ENCODE results near the gene SETD5. TPM values are rescaled to one million over a fixed set of nuclear protein-coding genes. Genes with fewer than 3 reads are reported as not detected.

Gene SETD5
- total RNA-seq, 1 experiment from 2014 or later = 279 TPM

- no peak for TF ChIP-seq GTF2I (CRISPR knock-in tag; conservative IDR thresholded peaks at IDR 0.05)
- no peak for TF ChIP-seq NFE2L1 (CRISPR knock-in tag; IDR thresholded peaks at IDR 0.05)
- no peak for TF ChIP-seq ZNF416 (CRISPR knock-in tag; IDR thresholded peaks at IDR 0.05)
- no peak for TF ChIP-seq ELF4 (CRISPR knock-in tag; IDR thresholded peaks at IDR 0.05; ENCODE audit: low read depth)
- no peak for TF ChIP-seq MYBL2 (CRISPR knock-in tag; IDR thresholded peaks at IDR 0.05)
These were observed 9.6 kb downstream of the SETD5 start (continued) for GRCh38 chr3:9406856-9407626.

- DNase-seq (ENCODE audit: low spot score) (no peak), ATAC-seq (no peak)
- ChIA-PET CTCF (interaction anchor here (0.6 to 1.0 kb wide), 2 partner anchors 48 to 238 kb away, joined by 3 to 6 read pairs; no protein-coding TSS in a partner anchor), POLR2A (interaction anchor here (1.0 to 2.8 kb wide), 2 partner anchors 8 to 11 kb away, joined by 4 to 6 read pairs; partner anchors contain the start of gene SETD5)
- TF ChIP-seq TEAD4 (CRISPR knock-in tag; IDR thresholded peaks at IDR 0.05) = no peak
- no peak for TF ChIP-seq NFYB (CRISPR knock-in tag; conservative IDR thresholded peaks at IDR 0.05; ENCODE audit: low read depth)
- no peak for TF ChIP-seq ZNF281 (CRISPR knock-in tag; IDR thresholded peaks at IDR 0.05)
- no peak for TF ChIP-seq ZNF423 (CRISPR knock-in tag; IDR thresholded peaks at IDR 0.05)
- no peak for TF ChIP-seq SP1 (CRISPR knock-in tag; conservative IDR thresholded peaks at IDR 0.05)
- TF ChIP-seq NFE2L1 (CRISPR knock-in tag; IDR thresholded peaks at IDR 0.05) = no peak
- TF ChIP-seq STAT6 (CRISPR knock-in tag; conservative IDR thresholded peaks at IDR 0.05; ENCODE audit: low read depth) = no peak
- TF ChIP-seq ZNF396 (CRISPR knock-in tag; IDR thresholded peaks at IDR 0.05; ENCODE audit: borderline replicate concordance) = no peak
- no peak for TF ChIP-seq FOXP1 (CRISPR knock-in tag; IDR thresholded peaks at IDR 0.05; ENCODE audit: borderline replicate concordance)
- no peak for TF ChIP-seq EMX1 (CRISPR knock-in tag; IDR thresholded peaks at IDR 0.05)
- no peak for TF ChIP-seq ZBTB21 (CRISPR knock-in tag; IDR thresholded peaks at IDR 0.05; ENCODE audit: borderline replicate concordance)
- no peak for TF ChIP-seq NR2C2 (CRISPR knock-in tag; IDR thresholded peaks at IDR 0.05)
- no peak for TF ChIP-seq ATF2 (CRISPR knock-in tag; IDR thresholded peaks at IDR 0.05; ENCODE audit: borderline replicate concordance, low read depth)
- no peak for TF ChIP-seq TCF7 (CRISPR knock-in tag; IDR thresholded peaks at IDR 0.05; ENCODE audit: low read depth)
- no peak for TF ChIP-seq TP53 (CRISPR knock-in tag; IDR thresholded peaks at IDR 0.05)
- no peak for TF ChIP-seq CREB1 (CRISPR knock-in tag; IDR thresholded peaks at IDR 0.05)
- TF ChIP-seq GTF2I (CRISPR knock-in tag; conservative IDR thresholded peaks at IDR 0.05) = no peak
- no peak for TF ChIP-seq AR (CRISPR knock-in tag; IDR thresholded peaks at IDR 0.05)
- H3K36me3 Mint-ChIP-seq = peaks cover 10% of the 10 kb centered on the region; the same call in 1 of the 2 replicates
- H3K27ac Mint-ChIP-seq = no peak overlapping the region
- peaks cover 66% of the 10 kb centered on the region for H3K4me1 Mint-ChIP-seq
- H3K4me3 Mint-ChIP-seq = no peak overlapping the region
- peaks cover 8% of the 10 kb centered on the region; the same call in 1 of the 2 replicates for H3K9me3 Mint-ChIP-seq
- H3K27me3 Mint-ChIP-seq (ENCODE audit: low read depth) = no peaks in the 10 kb centered on the region
These were observed 10.6 kb downstream of the SETD5 start for GRCh38 chr3:9408061-9408460.
